DND-41 (cell line): ENCODE measurements around the gene CLINT1.

ENCODE experiments used
- ATAC-seq: fragments of 200-7000 bp; cut with Tn5 transposase; 3 replicates; pipeline ENCODE4 v1.9.1; 2021; ENCODE audit warnings: low read depth; ENCODE audit not compliant: insufficient read depth
- DNase-seq: peaks from one replicate; pipeline ENCODE4 v3.0.0-alpha.2; 2020
- H2AFZ ChIP-seq: 2 replicates; pipeline ENCODE4 v1.6.0; 2012; ENCODE audit warnings: low read depth, low read length
- H3K27ac ChIP-seq: 2 replicates; pipeline ENCODE4 v1.5.1; 2012; ENCODE audit warnings: low read length, inconsistent platforms
- H3K27me3 ChIP-seq: fragments of 200-600 bp; sonication (generic); 2 replicates; pipeline ENCODE4 v1.6.0; 2012; ENCODE audit warnings: low read length, mild to moderate bottlenecking, inconsistent platforms; ENCODE audit not compliant: insufficient read depth, poor library complexity
- H3K36me3 ChIP-seq: 2 replicates; pipeline ENCODE4 v1.5.1; 2012; ENCODE audit warnings: low read length, inconsistent platforms; ENCODE audit not compliant: insufficient read depth
- H3K4me1 ChIP-seq: 2 replicates; pipeline ENCODE4 v1.5.1; 2012; ENCODE audit warnings: mild to moderate bottlenecking, low read length; ENCODE audit not compliant: insufficient read depth
- H3K4me2 ChIP-seq: 2 replicates; pipeline ENCODE4 v1.6.0; 2012; ENCODE audit warnings: mild to moderate bottlenecking, moderate library complexity, low read length, inconsistent platforms; ENCODE audit not compliant: insufficient read depth
- H3K4me3 ChIP-seq, 2 experiments: fragments of 200-600 bp in 1 of 2; shearing (Covaris generic) in 1 of 2; 2 replicates each; pipeline ENCODE4 v1.5.1; 2012 to 2016; ENCODE audit warnings: inconsistent platforms in 2 of 2, low read length in 2 of 2, mild to moderate bottlenecking in 2 of 2, low read depth in 1 of 2, moderate library complexity in 1 of 2
- H3K79me2 ChIP-seq: 2 replicates; pipeline ENCODE4 v1.6.0; 2012; ENCODE audit warnings: low read length, inconsistent platforms; ENCODE audit not compliant: insufficient read depth
- H3K9ac ChIP-seq: 2 replicates; pipeline ENCODE4 v1.6.0; 2012; ENCODE audit warnings: low read depth, mild to moderate bottlenecking, inconsistent platforms, low read length, moderate library complexity
- H3K9me3 ChIP-seq: 2 replicates; pipeline ENCODE4 v1.5.1; 2012; ENCODE audit warnings: low read length, moderate library complexity, mild to moderate bottlenecking, inconsistent platforms; ENCODE audit not compliant: insufficient read depth, severe bottlenecking
- H4K20me1 ChIP-seq: 2 replicates; pipeline ENCODE4 v1.6.0; 2012; ENCODE audit warnings: low read length; ENCODE audit not compliant: insufficient read depth
- CTCF ChIP-seq: IDR thresholded peaks from 2 replicates; pipeline ENCODE4 v1.5.1; 2012; ENCODE audit warnings: borderline replicate concordance, low read length, moderate library complexity, mild to moderate bottlenecking; ENCODE audit not compliant: poor library complexity, severe bottlenecking; ENCODE audit errors: extremely low read depth
- EZH2 ChIP-seq: IDR thresholded peaks from 3 replicates; pipeline ENCODE4 v1.6.1; 2012; ENCODE audit warnings: borderline replicate concordance, low read depth, mild to moderate bottlenecking, moderate library complexity, low read length, inconsistent platforms; ENCODE audit not compliant: severe bottlenecking

The CLINT1 gene

GRCh38 chr5:157821822-157822622 lies 36.9 kb downstream of the CLINT1 start:
- Histone ChIP-seq H3K9ac (no peak overlapping the region), H3K4me3 (no peak overlapping the region), H3K27ac (0 out of 2 replicates have a peak overlapping the region, but pooled peaks have one; percentile 11), H3K4me2 (no peak overlapping the region), H3K27me3 (no peaks in the 10 kb centered on the region), H2AFZ (no peak overlapping the region), H3K79me2 (peaks cover 100% of the 10 kb centered on the region), H3K36me3 (peaks cover 13% of the 10 kb centered on the region; the same call in 1 of the 2 replicates), H3K4me1 (peaks cover 7% of the 10 kb centered on the region; the same call in 1 of the 2 replicates), H4K20me1 (peaks cover 54% of the 10 kb centered on the region; the same call in 1 of the 2 replicates), H3K9me3 (no peaks in the 10 kb centered on the region)
- TF ChIP-seq CTCF: no peak
- no peak for TF ChIP-seq EZH2
- DNase-seq: no peak
- no peak for ATAC-seq

- no peaks in the 10 kb centered on the region for H3K27me3 ChIP-seq
- DNase-seq: no peak
- ATAC-seq: no peak
- no peak overlapping the region for H2AFZ ChIP-seq
- H3K4me3 ChIP-seq: no peak overlapping the region
- no peak overlapping the region for H3K9ac ChIP-seq
- H3K9me3 ChIP-seq: no peaks in the 10 kb centered on the region
- H3K4me1 ChIP-seq: peaks cover 7% of the 10 kb centered on the region; the same call in 1 of the 2 replicates
- H3K4me2 ChIP-seq: no peak overlapping the region
- H3K27ac ChIP-seq: no peak overlapping the region
- H3K79me2 ChIP-seq: peaks cover 98% of the 10 kb centered on the region
- H3K36me3 ChIP-seq: peaks cover 15% of the 10 kb centered on the region; the same call in 1 of the 2 replicates
- H4K20me1 ChIP-seq: peaks cover 54% of the 10 kb centered on the region; the same call in 1 of the 2 replicates
- TF ChIP-seq CTCF (no peak), EZH2 (no peak)
Observed at GRCh38 chr5:157821405-157821804, 37.5 kb downstream of the CLINT1 start.

GRCh38 chr5:157820593-157821252 lies 38.2 kb downstream of the CLINT1 start:
- H2AFZ ChIP-seq: no peak overlapping the region
- H3K4me2 ChIP-seq: no peak overlapping the region
- ATAC-seq (no peak), DNase-seq (no peak)
- TF ChIP-seq EZH2 (no peak), CTCF (peak; percentile 43)
- H3K4me1 ChIP-seq: peaks cover 7% of the 10 kb centered on the region; the same call in 1 of the 2 replicates
- no peaks in the 10 kb centered on the region for H3K27me3 ChIP-seq
- H3K9ac ChIP-seq: no peak overlapping the region
- H4K20me1 ChIP-seq: peaks cover 49% of the 10 kb centered on the region; the same call in 1 of the 2 replicates
- no peaks in the 10 kb centered on the region for H3K9me3 ChIP-seq
- H3K4me3 ChIP-seq: no peak overlapping the region
- peaks cover 98% of the 10 kb centered on the region for H3K79me2 ChIP-seq
- peaks cover 22% of the 10 kb centered on the region for H3K36me3 ChIP-seq
- peak overlapping the region; percentile 13; the same call in 1 of the 2 replicates for H3K27ac ChIP-seq
